HL-60 (cell line): ENCODE results near the gene COG8.

ENCODE experiments used
- GABPA ChIP-seq: IDR thresholded peaks from 2 replicates; pipeline ENCODE4 v1.6.1; 2012; ENCODE audit warnings: low read depth
- POLR2AphosphoS5 ChIP-seq: IDR thresholded peaks from 2 replicates; pipeline ENCODE4 v1.6.1; 2012; ENCODE audit warnings: low read depth
- SPI1 ChIP-seq: IDR thresholded peaks from 2 replicates; pipeline ENCODE4 v1.6.1; 2012; ENCODE audit warnings: low read depth, mild to moderate bottlenecking, borderline replicate concordance
- TF ChIP-seq, protein P1 (sequence below): IDR thresholded peaks from one replicate; pipeline ENCODE4 v1.5.1; 2011; ENCODE audit warnings: low read length, control low read depth, inconsistent platforms; ENCODE audit not compliant: insufficient read depth
- TF ChIP-seq, protein P2 (sequence below): IDR thresholded peaks from 2 replicates; pipeline ENCODE4 v1.6.1; 2012; ENCODE audit warnings: low read depth; ENCODE audit not compliant: insufficient replicate concordance

DNA sequence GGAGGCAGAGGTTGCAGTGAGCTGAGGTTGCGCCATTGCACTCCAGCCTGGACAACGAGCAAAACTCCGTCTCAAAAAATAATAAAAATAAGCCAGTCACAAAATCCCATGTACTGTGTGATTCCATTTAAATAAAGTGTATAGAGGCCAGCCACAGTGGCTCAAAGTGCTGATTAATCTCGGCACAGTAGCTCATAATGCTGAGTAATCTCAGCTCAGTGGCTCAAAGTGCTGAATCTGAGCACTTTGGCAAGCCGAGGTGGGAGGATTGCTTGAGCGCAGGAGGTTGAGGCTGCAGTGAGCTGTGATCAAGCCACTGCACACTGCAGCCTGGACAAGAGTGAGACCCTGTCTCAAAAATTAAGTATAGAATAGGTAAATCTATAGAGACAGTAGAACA lies 7.3 kb upstream of the COG8 start:
- TF ChIP-seq, protein P1, sequence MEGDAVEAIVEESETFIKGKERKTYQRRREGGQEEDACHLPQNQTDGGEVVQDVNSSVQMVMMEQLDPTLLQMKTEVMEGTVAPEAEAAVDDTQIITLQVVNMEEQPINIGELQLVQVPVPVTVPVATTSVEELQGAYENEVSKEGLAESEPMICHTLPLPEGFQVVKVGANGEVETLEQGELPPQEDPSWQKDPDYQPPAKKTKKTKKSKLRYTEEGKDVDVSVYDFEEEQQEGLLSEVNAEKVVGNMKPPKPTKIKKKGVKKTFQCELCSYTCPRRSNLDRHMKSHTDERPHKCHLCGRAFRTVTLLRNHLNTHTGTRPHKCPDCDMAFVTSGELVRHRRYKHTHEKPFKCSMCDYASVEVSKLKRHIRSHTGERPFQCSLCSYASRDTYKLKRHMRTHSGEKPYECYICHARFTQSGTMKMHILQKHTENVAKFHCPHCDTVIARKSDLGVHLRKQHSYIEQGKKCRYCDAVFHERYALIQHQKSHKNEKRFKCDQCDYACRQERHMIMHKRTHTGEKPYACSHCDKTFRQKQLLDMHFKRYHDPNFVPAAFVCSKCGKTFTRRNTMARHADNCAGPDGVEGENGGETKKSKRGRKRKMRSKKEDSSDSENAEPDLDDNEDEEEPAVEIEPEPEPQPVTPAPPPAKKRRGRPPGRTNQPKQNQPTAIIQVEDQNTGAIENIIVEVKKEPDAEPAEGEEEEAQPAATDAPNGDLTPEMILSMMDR, result no peak
- TF ChIP-seq POLR2AphosphoS5, result no peak
- TF ChIP-seq, protein P2, sequence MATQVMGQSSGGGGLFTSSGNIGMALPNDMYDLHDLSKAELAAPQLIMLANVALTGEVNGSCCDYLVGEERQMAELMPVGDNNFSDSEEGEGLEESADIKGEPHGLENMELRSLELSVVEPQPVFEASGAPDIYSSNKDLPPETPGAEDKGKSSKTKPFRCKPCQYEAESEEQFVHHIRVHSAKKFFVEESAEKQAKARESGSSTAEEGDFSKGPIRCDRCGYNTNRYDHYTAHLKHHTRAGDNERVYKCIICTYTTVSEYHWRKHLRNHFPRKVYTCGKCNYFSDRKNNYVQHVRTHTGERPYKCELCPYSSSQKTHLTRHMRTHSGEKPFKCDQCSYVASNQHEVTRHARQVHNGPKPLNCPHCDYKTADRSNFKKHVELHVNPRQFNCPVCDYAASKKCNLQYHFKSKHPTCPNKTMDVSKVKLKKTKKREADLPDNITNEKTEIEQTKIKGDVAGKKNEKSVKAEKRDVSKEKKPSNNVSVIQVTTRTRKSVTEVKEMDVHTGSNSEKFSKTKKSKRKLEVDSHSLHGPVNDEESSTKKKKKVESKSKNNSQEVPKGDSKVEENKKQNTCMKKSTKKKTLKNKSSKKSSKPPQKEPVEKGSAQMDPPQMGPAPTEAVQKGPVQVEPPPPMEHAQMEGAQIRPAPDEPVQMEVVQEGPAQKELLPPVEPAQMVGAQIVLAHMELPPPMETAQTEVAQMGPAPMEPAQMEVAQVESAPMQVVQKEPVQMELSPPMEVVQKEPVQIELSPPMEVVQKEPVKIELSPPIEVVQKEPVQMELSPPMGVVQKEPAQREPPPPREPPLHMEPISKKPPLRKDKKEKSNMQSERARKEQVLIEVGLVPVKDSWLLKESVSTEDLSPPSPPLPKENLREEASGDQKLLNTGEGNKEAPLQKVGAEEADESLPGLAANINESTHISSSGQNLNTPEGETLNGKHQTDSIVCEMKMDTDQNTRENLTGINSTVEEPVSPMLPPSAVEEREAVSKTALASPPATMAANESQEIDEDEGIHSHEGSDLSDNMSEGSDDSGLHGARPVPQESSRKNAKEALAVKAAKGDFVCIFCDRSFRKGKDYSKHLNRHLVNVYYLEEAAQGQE, result no peak
- no peak for TF ChIP-seq SPI1
- TF ChIP-seq GABPA, result no peak
